GM23338 (cell line): Measurements from ENCODE around the gene MGLL. TPM values are rescaled to one million over a fixed set of nuclear protein-coding genes. Genes with fewer than 3 reads are reported as not detected.

ENCODE experiments used
- ATAC-seq: fragments of 200-7000 bp; cut with Tn5 transposase; 3 replicates; pipeline ENCODE4 v1.9.1; 2020
- DNase-seq: peaks from one replicate; pipeline ENCODE4 v3.0.0-alpha.2; 2015; ENCODE audit warnings: low spot score
- H2AFZ ChIP-seq: fragments of 200-600 bp; sonication (generic); 2 replicates; pipeline ENCODE4 v1.8.0; 2016; ENCODE audit warnings: antibody characterized with exemption, mild to moderate bottlenecking, moderate library complexity
- H3F3A ChIP-seq: fragments of 200-600 bp; sonication (generic); replicated peaks from 2 replicates; pipeline ENCODE4 v1.8.0; 2017; ENCODE audit warnings: antibody characterized with exemption, mixed run types, low read depth
- H3K27ac ChIP-seq: fragments of 200-600 bp; sonication (generic); 2 replicates; pipeline ENCODE4 v1.6.1; 2016; ENCODE audit warnings: low read depth
- H3K27me3 ChIP-seq: fragments of 200-600 bp; sonication (generic); 2 replicates; pipeline ENCODE4 v1.8.0; 2016; ENCODE audit warnings: mild to moderate bottlenecking, mixed run types, moderate library complexity; ENCODE audit not compliant: insufficient read depth
- H3K36me3 ChIP-seq: fragments of 200-600 bp; sonication (generic); 2 replicates; pipeline ENCODE4 v1.8.0; 2016; ENCODE audit warnings: mild to moderate bottlenecking; ENCODE audit not compliant: insufficient read depth
- H3K4me1 ChIP-seq: fragments of 200-600 bp; sonication (generic); 2 replicates; pipeline ENCODE4 v1.8.0; 2016; ENCODE audit warnings: mild to moderate bottlenecking, moderate library complexity; ENCODE audit not compliant: insufficient read depth
- H3K4me2 ChIP-seq: fragments of 200-600 bp; sonication (generic); 2 replicates; pipeline ENCODE4 v1.7.1; 2017; ENCODE audit warnings: mixed run types
- H3K4me3 ChIP-seq: fragments of 200-600 bp; sonication (generic); 2 replicates; pipeline ENCODE4 v1.6.1; 2016; ENCODE audit warnings: mixed run types
- H3K79me2 ChIP-seq: fragments of 200-600 bp; sonication (generic); replicated peaks from 2 replicates; pipeline ENCODE4 v1.8.0; 2017; ENCODE audit warnings: mild to moderate bottlenecking; ENCODE audit not compliant: insufficient read depth
- H3K9me2 ChIP-seq: fragments of 200-600 bp; sonication (generic); 2 replicates; pipeline ENCODE4 v1.8.0; 2017; ENCODE audit not compliant: insufficient read depth
- H4K20me1 ChIP-seq: fragments of 200-600 bp; sonication (generic); replicated peaks from 2 replicates; pipeline ENCODE4 v1.8.0; 2017; ENCODE audit warnings: mild to moderate bottlenecking; ENCODE audit not compliant: insufficient read depth
- H3K27ac Mint-ChIP-seq: 2 replicates; pipeline ENCODE4 v1.8.0; 2020; ENCODE audit warnings: inconsistent platforms, mild to moderate bottlenecking, moderate library complexity, mixed read lengths
- H3K27me3 Mint-ChIP-seq: 3 replicates; pipeline ENCODE4 v1.8.0; 2022; ENCODE audit warnings: low read depth, mild to moderate bottlenecking, moderate library complexity, mixed read lengths, inconsistent platforms; ENCODE audit not compliant: insufficient read depth, poor library complexity
- H3K36me3 Mint-ChIP-seq: 3 replicates; pipeline ENCODE4 v1.8.0; 2021; ENCODE audit warnings: low read depth, mild to moderate bottlenecking, inconsistent platforms, moderate library complexity, mixed read lengths
- H3K4me1 Mint-ChIP-seq: 3 replicates; pipeline ENCODE4 v1.8.0; 2020; ENCODE audit warnings: mild to moderate bottlenecking, inconsistent platforms, mixed read lengths
- H3K4me3 Mint-ChIP-seq: 3 replicates; pipeline ENCODE4 v1.8.0; 2021; ENCODE audit warnings: moderate library complexity, mild to moderate bottlenecking, inconsistent platforms, mixed read lengths
- H3K9me3 Mint-ChIP-seq: 3 replicates; pipeline ENCODE4 v1.8.0; 2020; ENCODE audit warnings: moderate library complexity, mild to moderate bottlenecking, inconsistent platforms, mixed read lengths
- CREB1 ChIP-seq: fragments of 250-450 bp; sonication (Bioruptor Pico); IDR thresholded peaks from 2 replicates; pipeline ENCODE4 v1.5.0; 2020; ENCODE audit warnings: low read depth, mild to moderate bottlenecking, moderate library complexity
- EZH2 ChIP-seq: fragments of 200-600 bp; sonication (generic); IDR thresholded peaks from one replicate; pipeline ENCODE4 v1.8.0; 2017; ENCODE audit warnings: antibody characterized with exemption, mild to moderate bottlenecking, low read depth; ENCODE audit not compliant: unreplicated experiment
- EZH2phosphoT487 ChIP-seq: fragments of 200-600 bp; sonication (generic); IDR thresholded peaks from one replicate; pipeline ENCODE4 v1.8.1; 2018; ENCODE audit warnings: antibody characterized with exemption; ENCODE audit not compliant: unreplicated experiment
- JUNB ChIP-seq: IDR thresholded peaks from one replicate; pipeline ENCODE4 v1.6.1; 2016; ENCODE audit warnings: antibody characterized with exemption; ENCODE audit not compliant: unreplicated experiment
- NANOG ChIP-seq: IDR thresholded peaks from 2 replicates; pipeline ENCODE4 v1.6.1; 2016; ENCODE audit warnings: antibody characterized with exemption, borderline replicate concordance
- POLR2AphosphoS5 ChIP-seq: IDR thresholded peaks from 2 replicates; pipeline ENCODE4 v1.6.1; 2016; ENCODE audit warnings: antibody characterized with exemption, low read depth
- STAT1 ChIP-seq: IDR thresholded peaks from one replicate; pipeline ENCODE4 v1.6.1; 2016; ENCODE audit warnings: antibody characterized with exemption; ENCODE audit not compliant: unreplicated experiment
- ZNF114 ChIP-seq: fragments of 250-450 bp; sonication (Bioruptor Pico); IDR thresholded peaks from 2 replicates; pipeline ENCODE4 v1.5.0; 2020; ENCODE audit warnings: mild to moderate bottlenecking, moderate library complexity
- ZNF331 ChIP-seq: fragments of 250-450 bp; sonication (Bioruptor Pico); IDR thresholded peaks from 2 replicates; pipeline ENCODE4 v1.5.0; 2020; ENCODE audit warnings: low read depth, mild to moderate bottlenecking, moderate library complexity
- polyA plus RNA-seq: library from polyadenylated mRNA; unstranded; fragments of >200 nt; fragmentation: Nextera tagmentation; extraction: Ambion mirVana; gene quantifications from 2 replicates; pipeline ENCODE4 v1.2.1, GENCODE V29; 2016
- total RNA-seq: library from RNA; depleted of rRNA; stranded (reverse); fragments of >200 nt; shearing (Covaris generic); gene quantifications from 2 replicates; pipeline ENCODE4 v1.2.3, GENCODE V29; 2014
- TF ChIP-seq, protein P1 (sequence below): fragments of 250-450 bp; sonication (Bioruptor Pico); IDR thresholded peaks from 2 replicates; pipeline ENCODE4 v1.5.0; 2020; ENCODE audit warnings: mild to moderate bottlenecking, moderate library complexity
- TF ChIP-seq, protein P2 (sequence below): IDR thresholded peaks from 2 replicates; pipeline ENCODE4 v1.6.1; 2016; ENCODE audit warnings: antibody characterized with exemption

MGLL gene
- total and polyA plus RNA-seq, 2 experiments from 2014 or later = 0.71 to 0.83 TPM

DNA sequence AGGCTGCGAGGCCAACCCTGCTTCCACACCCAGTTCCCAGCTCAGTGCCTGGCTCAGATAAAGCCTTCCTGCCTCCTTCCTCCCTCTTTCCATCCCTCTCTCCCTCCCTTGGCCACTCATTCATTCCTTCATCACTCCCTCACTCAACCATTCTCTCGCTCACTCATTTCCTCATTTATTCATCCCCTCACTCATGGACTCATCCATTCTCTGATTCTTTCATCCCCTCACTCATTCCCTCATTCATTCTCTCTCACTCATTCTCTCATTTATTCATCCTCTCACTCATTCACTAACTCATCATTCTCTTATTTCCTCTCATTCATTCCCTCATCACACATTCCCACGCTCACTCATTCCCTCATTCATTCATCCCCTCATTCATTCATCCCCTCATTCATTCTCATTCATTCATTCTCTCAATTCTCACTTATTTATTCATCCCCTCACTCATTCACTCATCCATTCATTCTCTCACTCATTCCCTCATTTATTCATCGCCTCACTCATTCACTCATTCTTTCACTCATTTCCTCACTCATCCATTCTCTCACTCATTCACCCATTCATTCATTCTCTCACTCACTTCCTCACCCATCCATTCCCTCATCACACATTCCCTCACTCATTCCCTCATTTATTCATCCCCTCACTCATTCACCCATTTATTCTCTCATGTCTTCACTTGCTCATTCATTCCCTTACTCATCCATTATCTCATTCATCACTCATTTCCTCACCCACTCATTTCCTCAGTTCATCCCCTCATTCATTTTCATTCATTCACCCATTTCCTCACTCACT is 136.4 kb downstream of the MGLL start (continued):
- TF ChIP-seq, protein P1, sequence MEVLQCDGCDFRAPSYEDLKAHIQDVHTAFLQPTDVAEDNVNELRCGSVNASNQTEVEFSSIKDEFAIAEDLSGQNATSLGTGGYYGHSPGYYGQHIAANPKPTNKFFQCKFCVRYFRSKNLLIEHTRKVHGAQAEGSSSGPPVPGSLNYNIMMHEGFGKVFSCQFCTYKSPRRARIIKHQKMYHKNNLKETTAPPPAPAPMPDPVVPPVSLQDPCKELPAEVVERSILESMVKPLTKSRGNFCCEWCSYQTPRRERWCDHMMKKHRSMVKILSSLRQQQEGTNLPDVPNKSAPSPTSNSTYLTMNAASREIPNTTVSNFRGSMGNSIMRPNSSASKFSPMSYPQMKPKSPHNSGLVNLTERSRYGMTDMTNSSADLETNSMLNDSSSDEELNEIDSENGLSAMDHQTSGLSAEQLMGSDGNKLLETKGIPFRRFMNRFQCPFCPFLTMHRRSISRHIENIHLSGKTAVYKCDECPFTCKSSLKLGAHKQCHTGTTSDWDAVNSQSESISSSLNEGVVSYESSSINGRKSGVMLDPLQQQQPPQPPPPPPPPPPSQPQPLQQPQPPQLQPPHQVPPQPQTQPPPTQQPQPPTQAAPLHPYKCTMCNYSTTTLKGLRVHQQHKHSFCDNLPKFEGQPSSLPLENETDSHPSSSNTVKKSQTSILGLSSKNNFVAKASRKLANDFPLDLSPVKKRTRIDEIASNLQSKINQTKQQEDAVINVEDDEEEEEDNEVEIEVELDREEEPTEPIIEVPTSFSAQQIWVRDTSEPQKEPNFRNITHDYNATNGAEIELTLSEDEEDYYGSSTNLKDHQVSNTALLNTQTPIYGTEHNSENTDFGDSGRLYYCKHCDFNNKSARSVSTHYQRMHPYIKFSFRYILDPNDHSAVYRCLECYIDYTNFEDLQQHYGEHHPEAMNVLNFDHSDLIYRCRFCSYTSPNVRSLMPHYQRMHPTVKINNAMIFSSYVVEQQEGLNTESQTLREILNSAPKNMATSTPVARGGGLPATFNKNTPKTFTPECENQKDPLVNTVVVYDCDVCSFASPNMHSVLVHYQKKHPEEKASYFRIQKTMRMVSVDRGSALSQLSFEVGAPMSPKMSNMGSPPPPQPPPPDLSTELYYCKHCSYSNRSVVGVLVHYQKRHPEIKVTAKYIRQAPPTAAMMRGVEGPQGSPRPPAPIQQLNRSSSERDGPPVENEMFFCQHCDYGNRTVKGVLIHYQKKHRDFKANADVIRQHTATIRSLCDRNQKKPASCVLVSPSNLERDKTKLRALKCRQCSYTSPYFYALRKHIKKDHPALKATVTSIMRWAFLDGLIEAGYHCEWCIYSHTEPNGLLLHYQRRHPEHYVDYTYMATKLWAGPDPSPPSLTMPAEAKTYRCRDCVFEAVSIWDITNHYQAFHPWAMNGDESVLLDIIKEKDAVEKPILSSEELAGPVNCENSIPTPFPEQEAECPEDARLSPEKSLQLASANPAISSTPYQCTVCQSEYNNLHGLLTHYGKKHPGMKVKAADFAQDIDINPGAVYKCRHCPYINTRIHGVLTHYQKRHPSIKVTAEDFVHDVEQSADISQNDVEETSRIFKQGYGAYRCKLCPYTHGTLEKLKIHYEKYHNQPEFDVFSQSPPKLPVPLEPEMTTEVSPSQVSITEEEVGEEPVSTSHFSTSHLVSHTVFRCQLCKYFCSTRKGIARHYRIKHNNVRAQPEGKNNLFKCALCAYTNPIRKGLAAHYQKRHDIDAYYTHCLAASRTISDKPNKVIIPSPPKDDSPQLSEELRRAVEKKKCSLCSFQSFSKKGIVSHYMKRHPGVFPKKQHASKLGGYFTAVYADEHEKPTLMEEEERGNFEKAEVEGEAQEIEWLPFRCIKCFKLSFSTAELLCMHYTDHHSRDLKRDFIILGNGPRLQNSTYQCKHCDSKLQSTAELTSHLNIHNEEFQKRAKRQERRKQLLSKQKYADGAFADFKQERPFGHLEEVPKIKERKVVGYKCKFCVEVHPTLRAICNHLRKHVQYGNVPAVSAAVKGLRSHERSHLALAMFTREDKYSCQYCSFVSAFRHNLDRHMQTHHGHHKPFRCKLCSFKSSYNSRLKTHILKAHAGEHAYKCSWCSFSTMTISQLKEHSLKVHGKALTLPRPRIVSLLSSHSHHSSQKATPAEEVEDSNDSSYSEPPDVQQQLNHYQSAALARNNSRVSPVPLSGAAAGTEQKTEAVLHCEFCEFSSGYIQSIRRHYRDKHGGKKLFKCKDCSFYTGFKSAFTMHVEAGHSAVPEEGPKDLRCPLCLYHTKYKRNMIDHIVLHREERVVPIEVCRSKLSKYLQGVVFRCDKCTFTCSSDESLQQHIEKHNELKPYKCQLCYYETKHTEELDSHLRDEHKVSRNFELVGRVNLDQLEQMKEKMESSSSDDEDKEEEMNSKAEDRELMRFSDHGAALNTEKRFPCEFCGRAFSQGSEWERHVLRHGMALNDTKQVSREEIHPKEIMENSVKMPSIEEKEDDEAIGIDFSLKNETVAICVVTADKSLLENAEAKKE = no peak
- TF ChIP-seq POLR2AphosphoS5 (no peak), CREB1 (no peak), EZH2phosphoT487 (no peak), ZNF331 (CRISPR knock-in tag) (no peak), NANOG (no peak)

DNA sequence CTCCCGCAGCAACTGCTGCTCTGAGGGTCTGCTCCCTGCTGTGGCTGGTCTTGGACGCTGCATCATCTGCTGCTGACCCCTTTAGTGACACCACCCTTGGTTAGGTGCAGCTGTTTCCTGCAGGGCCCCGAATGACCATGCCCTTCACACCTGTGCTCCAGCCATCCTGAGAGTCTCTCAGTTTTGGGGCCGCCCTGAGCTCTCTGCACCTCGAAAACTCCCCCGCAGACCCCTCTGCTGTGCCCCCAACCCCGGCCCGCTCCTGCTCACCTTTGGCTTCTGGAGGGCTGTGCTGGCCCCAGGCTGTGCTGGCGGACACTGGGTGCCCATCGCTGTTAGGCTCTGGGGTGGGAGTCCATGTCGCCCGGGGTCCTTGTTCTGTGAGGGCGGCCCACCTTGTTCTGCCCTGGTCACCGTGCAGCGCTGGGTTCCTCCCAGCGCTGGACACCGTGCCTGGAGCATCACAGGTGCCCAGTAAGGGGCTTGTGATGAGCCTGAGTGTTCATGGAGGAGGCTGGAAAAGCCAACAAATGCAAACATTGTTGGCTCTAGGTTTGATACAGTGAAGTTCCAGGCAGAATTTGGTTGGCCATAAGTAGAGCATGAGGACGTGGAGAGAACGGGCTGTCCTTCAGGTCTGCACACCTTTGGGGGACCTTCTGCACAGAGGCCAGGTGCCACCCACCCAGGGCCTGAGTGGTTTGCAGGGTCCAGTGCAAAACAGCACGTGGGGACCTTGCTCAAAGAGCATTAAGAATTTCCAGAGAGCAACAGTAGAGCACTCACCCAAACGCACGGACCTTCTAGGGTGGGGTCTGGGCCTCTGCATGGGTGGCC is 137.2 kb downstream of the MGLL start:
- Histone ChIP-seq H4K20me1 (no peaks in the 10 kb centered on the region), H3K9me2 (0 out of 2 replicates have a peak, but pooled peaks cover 4% of the 10 kb centered on the region), H3K4me2 (no peak overlapping the region), H3K27ac (no peak overlapping the region), H2AFZ (no peak overlapping the region), H3K4me3 (no peak overlapping the region), H3K36me3 (no peaks in the 10 kb centered on the region), H3K4me1 (peaks cover 7% of the 10 kb centered on the region; the same call in 1 of the 2 replicates), H3K79me2 (no peaks in the 10 kb centered on the region), H3F3A (no peaks in the 10 kb centered on the region), H3K27me3 (no peaks in the 10 kb centered on the region)
- H3K9me3 Mint-ChIP-seq = no peaks in the 10 kb centered on the region; the same call in 2 of the 3 replicates
- peaks cover 23% of the 10 kb centered on the region for H3K4me1 Mint-ChIP-seq
- DNase-seq (no peak), ATAC-seq (no peak)
- H3K27ac Mint-ChIP-seq = no peak overlapping the region
- H3K36me3 Mint-ChIP-seq = no peaks in the 10 kb centered on the region
- H3K4me3 Mint-ChIP-seq = no peak overlapping the region
- H3K27me3 Mint-ChIP-seq = peaks cover 12% of the 10 kb centered on the region
- TF ChIP-seq CREB1 = no peak
- no peak for TF ChIP-seq STAT1
- TF ChIP-seq NANOG = no peak
- TF ChIP-seq ZNF114 (CRISPR knock-in tag) = no peak
- TF ChIP-seq EZH2phosphoT487 = no peak
- TF ChIP-seq EZH2 = no peak
- TF ChIP-seq, protein P2, sequence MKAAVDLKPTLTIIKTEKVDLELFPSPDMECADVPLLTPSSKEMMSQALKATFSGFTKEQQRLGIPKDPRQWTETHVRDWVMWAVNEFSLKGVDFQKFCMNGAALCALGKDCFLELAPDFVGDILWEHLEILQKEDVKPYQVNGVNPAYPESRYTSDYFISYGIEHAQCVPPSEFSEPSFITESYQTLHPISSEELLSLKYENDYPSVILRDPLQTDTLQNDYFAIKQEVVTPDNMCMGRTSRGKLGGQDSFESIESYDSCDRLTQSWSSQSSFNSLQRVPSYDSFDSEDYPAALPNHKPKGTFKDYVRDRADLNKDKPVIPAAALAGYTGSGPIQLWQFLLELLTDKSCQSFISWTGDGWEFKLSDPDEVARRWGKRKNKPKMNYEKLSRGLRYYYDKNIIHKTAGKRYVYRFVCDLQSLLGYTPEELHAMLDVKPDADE = no peak
- no peak for TF ChIP-seq JUNB
